PC-9 (cell line): ENCODE results near the gene RTF2.

ENCODE experiments used
- EZH2 ChIP-seq: fragments of 200-600 bp; sonication (generic); IDR thresholded peaks from 2 replicates; pipeline ENCODE4 v1.8.0; 2017; ENCODE audit warnings: antibody characterized with exemption, low read depth
- TF ChIP-seq, protein P1 (sequence below): fragments of 200-600 bp; sonication (generic); conservative IDR thresholded peaks from 2 replicates; pipeline ENCODE4 v1.6.1; 2017; ENCODE audit warnings: mixed run types, antibody characterized with exemption, mild to moderate bottlenecking, moderate library complexity

- TF ChIP-seq, protein P1, sequence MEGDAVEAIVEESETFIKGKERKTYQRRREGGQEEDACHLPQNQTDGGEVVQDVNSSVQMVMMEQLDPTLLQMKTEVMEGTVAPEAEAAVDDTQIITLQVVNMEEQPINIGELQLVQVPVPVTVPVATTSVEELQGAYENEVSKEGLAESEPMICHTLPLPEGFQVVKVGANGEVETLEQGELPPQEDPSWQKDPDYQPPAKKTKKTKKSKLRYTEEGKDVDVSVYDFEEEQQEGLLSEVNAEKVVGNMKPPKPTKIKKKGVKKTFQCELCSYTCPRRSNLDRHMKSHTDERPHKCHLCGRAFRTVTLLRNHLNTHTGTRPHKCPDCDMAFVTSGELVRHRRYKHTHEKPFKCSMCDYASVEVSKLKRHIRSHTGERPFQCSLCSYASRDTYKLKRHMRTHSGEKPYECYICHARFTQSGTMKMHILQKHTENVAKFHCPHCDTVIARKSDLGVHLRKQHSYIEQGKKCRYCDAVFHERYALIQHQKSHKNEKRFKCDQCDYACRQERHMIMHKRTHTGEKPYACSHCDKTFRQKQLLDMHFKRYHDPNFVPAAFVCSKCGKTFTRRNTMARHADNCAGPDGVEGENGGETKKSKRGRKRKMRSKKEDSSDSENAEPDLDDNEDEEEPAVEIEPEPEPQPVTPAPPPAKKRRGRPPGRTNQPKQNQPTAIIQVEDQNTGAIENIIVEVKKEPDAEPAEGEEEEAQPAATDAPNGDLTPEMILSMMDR = no peak
- TF ChIP-seq EZH2 = no peak
Measured at GRCh38 chr20:56423886-56424285, 44.5 kb upstream of the RTF2 start.
